Measurements from ENCODE around the gene ZHX3. TPM values are rescaled to one million over a fixed set of nuclear protein-coding genes. Genes with fewer than 3 reads are reported as not detected.

Gene ZHX3
- total RNA-seq, 1 experiment from 2014 or later = 9.6 TPM

DNA sequence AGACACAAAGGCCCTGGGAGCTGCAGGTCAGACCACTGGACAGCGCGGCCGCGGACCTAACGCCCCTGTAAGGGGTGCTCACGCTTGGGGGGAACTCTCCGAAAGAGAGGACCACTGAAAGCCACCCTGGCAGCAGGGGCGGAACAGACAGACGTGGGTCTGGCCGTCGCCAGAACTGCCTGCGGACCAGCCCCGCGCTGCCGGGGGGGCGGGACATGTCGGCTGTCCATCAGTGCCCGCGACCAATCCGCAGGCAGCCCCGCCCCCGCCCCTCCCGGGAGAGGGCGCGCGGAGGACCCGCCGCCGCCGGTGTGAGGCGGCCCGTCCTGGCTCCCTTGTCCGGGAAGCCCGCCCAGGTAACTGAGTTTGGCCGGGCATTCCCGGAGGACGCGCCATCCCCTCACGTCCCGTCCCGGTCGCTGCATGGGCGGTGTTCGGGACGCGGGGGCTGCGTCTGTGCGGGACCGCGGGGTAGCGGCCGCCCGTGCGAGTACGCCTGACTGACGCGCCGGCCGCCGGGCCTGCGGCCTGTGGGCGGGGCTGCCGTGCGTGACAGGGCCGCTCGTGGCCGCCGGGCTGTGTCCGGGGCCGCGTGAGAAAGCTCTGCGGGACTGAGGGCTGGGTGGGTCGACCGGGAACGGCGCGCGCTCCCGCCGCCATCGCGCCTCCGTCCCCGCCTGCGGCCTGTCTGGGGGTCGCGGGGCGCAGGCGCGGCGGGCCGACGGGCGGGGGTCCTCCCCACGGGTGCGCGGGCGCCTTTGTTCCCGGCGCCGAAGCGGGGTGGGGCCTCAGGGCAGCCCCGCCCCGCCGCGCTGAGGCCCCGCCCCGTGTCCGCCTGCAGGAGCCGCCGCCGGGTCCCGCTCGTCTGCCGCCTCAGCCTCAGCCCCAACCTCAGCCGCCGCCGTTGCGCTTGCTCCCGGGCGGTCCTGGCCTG is 180.6 kb downstream of the ZHX3 start, which contains the start of gene PLCG1:
TSS of gene PLCG1 (plus strand) at position 864 of the 934 bp plus-strand sequence. CDS start 99 bp downstream, outside the sequence.
- POLR2A ChIA-PET = interaction anchor here (0.6 to 0.8 kb wide), 2 partner anchors 10 to 190 kb away, joined by 3 read pairs; no protein-coding TSS in a partner anchor
- H3K36me3 Mint-ChIP-seq = peaks cover 3% of the 10 kb centered on the region; the same call in 1 of the 2 replicates
- H3K27ac Mint-ChIP-seq = peak within 1 kb of the TSS; percentile 83
- H3K4me3 Mint-ChIP-seq = peak within 1 kb of the TSS; percentile 89
- no peaks in the 10 kb centered on the region for H3K9me3 Mint-ChIP-seq
- ATAC-seq (peak; percentile 67), DNase-seq (ENCODE audit: low spot score) (peak; percentile 92)
- H3K27me3 Mint-ChIP-seq (ENCODE audit: low read depth) = peaks cover 13% of the 10 kb centered on the region
- CTCF ChIA-PET = interaction anchor here (1.0 to 3.5 kb wide), 15 partner anchors 9 to 259 kb away, joined by 4 to 93 read pairs (median 17); partner anchors contain the start of gene LPIN3
- H3K4me1 Mint-ChIP-seq = peaks cover 50% of the 10 kb centered on the region
- TF ChIP-seq, protein P1, sequence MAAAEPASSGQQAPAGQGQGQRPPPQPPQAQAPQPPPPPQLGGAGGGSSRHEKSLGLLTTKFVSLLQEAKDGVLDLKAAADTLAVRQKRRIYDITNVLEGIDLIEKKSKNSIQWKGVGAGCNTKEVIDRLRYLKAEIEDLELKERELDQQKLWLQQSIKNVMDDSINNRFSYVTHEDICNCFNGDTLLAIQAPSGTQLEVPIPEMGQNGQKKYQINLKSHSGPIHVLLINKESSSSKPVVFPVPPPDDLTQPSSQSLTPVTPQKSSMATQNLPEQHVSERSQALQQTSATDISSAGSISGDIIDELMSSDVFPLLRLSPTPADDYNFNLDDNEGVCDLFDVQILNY (CRISPR knock-in tag; IDR thresholded peaks at IDR 0.05) = no peak
- TF ChIP-seq RORB (CRISPR knock-in tag; IDR thresholded peaks at IDR 0.05) = no peak
- peak; percentile 40; the same call in 1 of the 2 replicates for TF ChIP-seq GABPB1 (CRISPR knock-in tag; IDR thresholded peaks at IDR 0.05)
- peak; percentile 36; the same call in 1 of the 2 replicates for TF ChIP-seq FOXK1 (CRISPR knock-in tag; IDR thresholded peaks at IDR 0.05)
- no peak for TF ChIP-seq GTF2I (CRISPR knock-in tag; conservative IDR thresholded peaks at IDR 0.05)
- TF ChIP-seq TEAD4 (CRISPR knock-in tag; IDR thresholded peaks at IDR 0.05) = no peak
- TF ChIP-seq NFE2L1 (CRISPR knock-in tag; IDR thresholded peaks at IDR 0.05) = no peak
- TF ChIP-seq, protein P2, sequence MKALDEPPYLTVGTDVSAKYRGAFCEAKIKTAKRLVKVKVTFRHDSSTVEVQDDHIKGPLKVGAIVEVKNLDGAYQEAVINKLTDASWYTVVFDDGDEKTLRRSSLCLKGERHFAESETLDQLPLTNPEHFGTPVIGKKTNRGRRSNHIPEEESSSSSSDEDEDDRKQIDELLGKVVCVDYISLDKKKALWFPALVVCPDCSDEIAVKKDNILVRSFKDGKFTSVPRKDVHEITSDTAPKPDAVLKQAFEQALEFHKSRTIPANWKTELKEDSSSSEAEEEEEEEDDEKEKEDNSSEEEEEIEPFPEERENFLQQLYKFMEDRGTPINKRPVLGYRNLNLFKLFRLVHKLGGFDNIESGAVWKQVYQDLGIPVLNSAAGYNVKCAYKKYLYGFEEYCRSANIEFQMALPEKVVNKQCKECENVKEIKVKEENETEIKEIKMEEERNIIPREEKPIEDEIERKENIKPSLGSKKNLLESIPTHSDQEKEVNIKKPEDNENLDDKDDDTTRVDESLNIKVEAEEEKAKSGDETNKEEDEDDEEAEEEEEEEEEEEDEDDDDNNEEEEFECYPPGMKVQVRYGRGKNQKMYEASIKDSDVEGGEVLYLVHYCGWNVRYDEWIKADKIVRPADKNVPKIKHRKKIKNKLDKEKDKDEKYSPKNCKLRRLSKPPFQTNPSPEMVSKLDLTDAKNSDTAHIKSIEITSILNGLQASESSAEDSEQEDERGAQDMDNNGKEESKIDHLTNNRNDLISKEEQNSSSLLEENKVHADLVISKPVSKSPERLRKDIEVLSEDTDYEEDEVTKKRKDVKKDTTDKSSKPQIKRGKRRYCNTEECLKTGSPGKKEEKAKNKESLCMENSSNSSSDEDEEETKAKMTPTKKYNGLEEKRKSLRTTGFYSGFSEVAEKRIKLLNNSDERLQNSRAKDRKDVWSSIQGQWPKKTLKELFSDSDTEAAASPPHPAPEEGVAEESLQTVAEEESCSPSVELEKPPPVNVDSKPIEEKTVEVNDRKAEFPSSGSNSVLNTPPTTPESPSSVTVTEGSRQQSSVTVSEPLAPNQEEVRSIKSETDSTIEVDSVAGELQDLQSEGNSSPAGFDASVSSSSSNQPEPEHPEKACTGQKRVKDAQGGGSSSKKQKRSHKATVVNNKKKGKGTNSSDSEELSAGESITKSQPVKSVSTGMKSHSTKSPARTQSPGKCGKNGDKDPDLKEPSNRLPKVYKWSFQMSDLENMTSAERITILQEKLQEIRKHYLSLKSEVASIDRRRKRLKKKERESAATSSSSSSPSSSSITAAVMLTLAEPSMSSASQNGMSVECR (CRISPR knock-in tag; IDR thresholded peaks at IDR 0.05; ENCODE audit: borderline replicate concordance) = peak; percentile 63; the same call in 1 of the 2 replicates
- TF ChIP-seq, protein P3, sequence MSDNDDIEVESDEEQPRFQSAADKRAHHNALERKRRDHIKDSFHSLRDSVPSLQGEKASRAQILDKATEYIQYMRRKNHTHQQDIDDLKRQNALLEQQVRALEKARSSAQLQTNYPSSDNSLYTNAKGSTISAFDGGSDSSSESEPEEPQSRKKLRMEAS (CRISPR knock-in tag; IDR thresholded peaks at IDR 0.05) = peak; percentile 74; the same call in 1 of the 2 replicates
- TF ChIP-seq, protein P4, sequence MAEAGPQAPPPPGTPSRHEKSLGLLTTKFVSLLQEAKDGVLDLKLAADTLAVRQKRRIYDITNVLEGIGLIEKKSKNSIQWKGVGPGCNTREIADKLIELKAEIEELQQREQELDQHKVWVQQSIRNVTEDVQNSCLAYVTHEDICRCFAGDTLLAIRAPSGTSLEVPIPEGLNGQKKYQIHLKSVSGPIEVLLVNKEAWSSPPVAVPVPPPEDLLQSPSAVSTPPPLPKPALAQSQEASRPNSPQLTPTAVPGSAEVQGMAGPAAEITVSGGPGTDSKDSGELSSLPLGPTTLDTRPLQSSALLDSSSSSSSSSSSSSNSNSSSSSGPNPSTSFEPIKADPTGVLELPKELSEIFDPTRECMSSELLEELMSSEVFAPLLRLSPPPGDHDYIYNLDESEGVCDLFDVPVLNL (CRISPR knock-in tag; IDR thresholded peaks at IDR 0.05; ENCODE audit: borderline replicate concordance, low read depth) = peak; percentile 18; the same call in 1 of the 2 replicates
- peak; percentile 75 for TF ChIP-seq NFYB (CRISPR knock-in tag; conservative IDR thresholded peaks at IDR 0.05; ENCODE audit: low read depth)
- no peak for TF ChIP-seq ZNF219 (CRISPR knock-in tag; IDR thresholded peaks at IDR 0.05; ENCODE audit: borderline replicate concordance)
- peak; percentile 42; the same call in 1 of the 2 replicates for TF ChIP-seq TP53 (CRISPR knock-in tag; IDR thresholded peaks at IDR 0.05)
- no peak for TF ChIP-seq CREM (CRISPR knock-in tag; IDR thresholded peaks at IDR 0.05)
- peak; percentile 58; the same call in 1 of the 2 replicates for TF ChIP-seq ZBTB21 (CRISPR knock-in tag; IDR thresholded peaks at IDR 0.05; ENCODE audit: borderline replicate concordance)
- TF ChIP-seq ESRRA (CRISPR knock-in tag; IDR thresholded peaks at IDR 0.05; ENCODE audit: borderline replicate concordance) = peak; percentile 58; the same call in 1 of the 2 replicates
- TF ChIP-seq TEAD1 (CRISPR knock-in tag; IDR thresholded peaks at IDR 0.05) = no peak
- no peak for TF ChIP-seq MYBL2 (CRISPR knock-in tag; IDR thresholded peaks at IDR 0.05)
- TF ChIP-seq ATF6 (CRISPR knock-in tag; IDR thresholded peaks at IDR 0.05) = no peak
- 0 out of 2 replicates have a peak, but pooled peaks have one; percentile 20 for TF ChIP-seq IRF2 (CRISPR knock-in tag; IDR thresholded peaks at IDR 0.05; ENCODE audit: borderline replicate concordance, low read depth)
- TF ChIP-seq FOXP1 (CRISPR knock-in tag; IDR thresholded peaks at IDR 0.05; ENCODE audit: borderline replicate concordance) = no peak
- TF ChIP-seq HMGXB4 (CRISPR knock-in tag; IDR thresholded peaks at IDR 0.05) = peak; percentile 69
- TF ChIP-seq ZNF232 (CRISPR knock-in tag; IDR thresholded peaks at IDR 0.05) = peak; percentile 20; the same call in 1 of the 2 replicates

Measured in WTC11 (cell line).